GM13976 (cell line): ENCODE data around the gene UBXN6.

Source experiments
- DNase-seq: peaks from one replicate; pipeline ENCODE4 v3.0.0; 2012; ENCODE audit warnings: low spot score
- CTCF ChIP-seq: IDR thresholded peaks from 2 replicates; pipeline ENCODE4 v1.5.1; 2012; ENCODE audit warnings: borderline replicate concordance, mild to moderate bottlenecking; ENCODE audit not compliant: insufficient read depth; ENCODE audit errors: extremely low read depth, missing control alignments, control extremely low read depth
- in situ Hi-C: fragments of 300-500 bp; cut with MboI; formaldehyde crosslinking; loops from one replicate; pipeline ENCODE4 v1.12.0; 2022; ENCODE audit warnings: low sequenced_read_pairs, mixed read lengths, inconsistent platforms; ENCODE audit not compliant: unreplicated experiment

UBXN6 gene

GRCh38 chr19:4449022-4449638, 8.5 kb downstream of the UBXN6 start:
- in situ Hi-C loops, result no loop called here
- no peak for TF ChIP-seq CTCF
- DNase-seq, result no peak

GRCh38 chr19:4448147-4448985, 9.2 kb downstream of the UBXN6 start:
- no peak for TF ChIP-seq CTCF
- no peak for DNase-seq
- in situ Hi-C loops, result no loop called here

DNA sequence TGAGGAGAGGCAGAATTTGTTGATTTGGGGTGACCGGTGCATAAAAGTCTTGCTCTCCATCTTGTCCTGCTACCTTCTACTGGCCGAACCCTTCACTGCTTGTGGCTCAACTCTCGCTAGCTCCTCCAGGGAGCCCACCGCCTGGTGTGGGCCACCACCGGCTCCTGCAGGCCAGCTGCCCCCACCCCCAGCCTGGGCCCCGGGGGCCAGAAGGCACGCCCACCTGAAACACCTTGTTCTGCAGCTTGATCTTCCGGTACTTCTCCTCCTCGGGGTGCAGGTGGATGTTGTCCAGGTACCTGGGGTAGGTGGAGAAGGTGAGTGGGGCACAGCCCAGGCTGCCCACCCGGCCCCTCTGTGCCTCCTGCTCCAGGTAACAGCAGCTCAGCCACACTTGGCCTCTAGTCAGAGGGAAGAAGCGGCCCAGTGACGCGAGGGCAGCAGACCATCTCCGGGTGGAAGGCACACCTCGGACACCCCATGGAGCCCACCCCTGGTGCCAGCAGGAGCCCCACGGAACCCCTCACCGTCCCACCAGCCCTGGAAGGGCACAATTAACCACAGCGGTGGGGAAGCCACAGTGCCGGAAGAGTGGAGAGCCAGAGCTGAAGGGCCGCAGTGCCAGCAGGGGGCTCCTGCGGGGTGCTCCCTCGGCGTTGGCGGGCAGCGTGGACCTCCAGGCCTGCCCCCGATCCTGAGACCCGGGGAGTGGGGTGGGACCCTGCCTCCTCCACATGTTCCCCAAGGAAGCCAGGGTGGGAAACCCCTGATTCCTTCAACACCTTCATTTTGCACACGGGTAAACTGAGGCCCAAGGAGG, 10.1 kb downstream of the UBXN6 start:
- no peak for TF ChIP-seq CTCF
- in situ Hi-C loops, result no loop called here
- DNase-seq, result no peak

DNA sequence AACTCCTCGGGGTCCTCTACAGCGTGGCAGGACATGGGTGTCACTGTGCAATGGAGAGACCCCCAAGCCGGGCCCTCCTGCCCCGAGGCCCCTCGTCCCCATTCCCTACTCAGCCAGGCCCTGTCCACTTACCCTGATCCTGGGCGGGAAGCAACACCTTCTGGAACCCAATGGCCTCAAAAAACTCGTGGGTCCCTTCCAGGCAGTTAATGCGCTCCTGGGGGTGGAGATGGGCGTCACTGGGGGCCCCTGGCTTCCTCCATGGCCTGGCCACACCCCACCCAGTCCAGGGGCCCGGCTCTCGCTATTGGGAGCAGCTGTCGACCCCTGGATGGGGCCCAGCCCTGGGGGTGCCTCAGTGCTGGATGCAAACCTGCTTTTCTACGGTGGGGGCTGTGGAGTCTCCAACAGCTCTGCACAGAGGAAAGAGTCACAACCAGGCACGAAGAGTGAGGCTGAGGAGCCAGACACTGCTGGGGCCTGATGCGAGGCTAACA, 10.8 kb downstream of the UBXN6 start:
- in situ Hi-C loops, result no loop called here
- TF ChIP-seq CTCF, result no peak
- no peak for DNase-seq

GRCh38 chr19:4445963-4446703, 11.5 kb downstream of the UBXN6 start:
- no peak for DNase-seq
- in situ Hi-C loops, result no loop called here
- TF ChIP-seq CTCF, result no peak
